IPS-18a (cell line): ENCODE data around the gene LRP1B.

Source experiments
- H3K27ac ChIP-seq: one replicate; pipeline ENCODE4 v1.5.1; 2013; ENCODE audit warnings: low read length
- H3K27me3 ChIP-seq: one replicate; pipeline ENCODE4 v1.6.1; 2013; ENCODE audit warnings: mild to moderate bottlenecking, low read length; ENCODE audit not compliant: control insufficient read depth, insufficient read depth
- H3K36me3 ChIP-seq: one replicate; pipeline ENCODE4 v1.6.1; 2013; ENCODE audit warnings: low read depth, low read length; ENCODE audit not compliant: control insufficient read depth
- H3K4me1 ChIP-seq: one replicate; pipeline ENCODE4 v1.6.1; 2013; ENCODE audit warnings: low read depth, low read length; ENCODE audit not compliant: control insufficient read depth
- H3K4me3 ChIP-seq: one replicate; pipeline ENCODE4 v1.5.1; 2013; ENCODE audit warnings: low read length
- H3K9ac ChIP-seq: one replicate; pipeline ENCODE4 v1.6.1; 2013; ENCODE audit warnings: mild to moderate bottlenecking, low read length, moderate library complexity
- H3K9me3 ChIP-seq: one replicate; pipeline ENCODE4 v1.6.1; 2013; ENCODE audit warnings: low read depth, low read length; ENCODE audit not compliant: control insufficient read depth

The LRP1B gene

DNA sequence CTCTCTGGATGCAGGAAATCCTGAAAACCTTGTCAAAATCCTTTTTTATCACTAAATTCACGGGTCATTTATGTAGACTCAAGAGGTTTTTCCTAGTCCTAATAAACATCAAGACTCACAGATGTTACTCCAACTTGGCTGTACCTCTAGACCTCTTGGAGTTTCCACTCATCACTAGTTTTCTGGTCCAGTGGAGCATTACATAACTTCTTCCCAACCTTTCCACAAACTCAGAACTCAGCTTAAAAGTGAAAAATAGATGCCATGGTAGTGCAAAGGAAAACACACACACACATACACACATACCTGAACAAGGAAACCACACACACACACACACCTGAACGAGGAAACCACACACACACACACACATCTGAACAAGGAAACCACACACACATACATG is 807.2 kb downstream of the LRP1B start:
- Histone ChIP-seq H3K4me1 (no peaks in the 10 kb centered on the region), H3K27me3 (no peaks in the 10 kb centered on the region), H3K4me3 (no peak overlapping the region), H3K9ac (no peak overlapping the region), H3K36me3 (no peaks in the 10 kb centered on the region), H3K9me3 (no peaks in the 10 kb centered on the region), H3K27ac (no peak overlapping the region)

DNA sequence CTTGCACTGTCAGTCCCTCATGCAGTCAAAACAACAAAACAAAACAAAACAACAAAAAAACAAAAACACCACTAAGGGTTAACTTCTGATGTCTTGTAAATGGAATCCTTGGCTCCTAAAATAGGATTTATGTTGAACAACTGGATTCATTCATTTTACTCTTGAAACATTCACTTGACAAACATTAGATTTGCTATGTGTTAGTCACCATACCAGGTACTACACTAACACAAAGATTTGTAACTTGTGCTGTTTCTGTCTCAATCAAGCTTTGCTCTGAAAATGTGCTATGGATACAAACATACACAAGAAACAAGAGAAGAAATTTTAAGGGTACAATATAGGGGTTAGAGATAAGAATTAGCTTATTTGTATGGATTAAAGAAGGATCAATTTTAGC is 812.8 kb downstream of the LRP1B start:
- no peak overlapping the region for H3K27ac ChIP-seq
- H3K9me3 ChIP-seq, result no peaks in the 10 kb centered on the region
- no peak overlapping the region for H3K4me3 ChIP-seq
- H3K36me3 ChIP-seq, result no peaks in the 10 kb centered on the region
- no peaks in the 10 kb centered on the region for H3K27me3 ChIP-seq
- no peaks in the 10 kb centered on the region for H3K4me1 ChIP-seq
- H3K9ac ChIP-seq, result no peak overlapping the region

DNA sequence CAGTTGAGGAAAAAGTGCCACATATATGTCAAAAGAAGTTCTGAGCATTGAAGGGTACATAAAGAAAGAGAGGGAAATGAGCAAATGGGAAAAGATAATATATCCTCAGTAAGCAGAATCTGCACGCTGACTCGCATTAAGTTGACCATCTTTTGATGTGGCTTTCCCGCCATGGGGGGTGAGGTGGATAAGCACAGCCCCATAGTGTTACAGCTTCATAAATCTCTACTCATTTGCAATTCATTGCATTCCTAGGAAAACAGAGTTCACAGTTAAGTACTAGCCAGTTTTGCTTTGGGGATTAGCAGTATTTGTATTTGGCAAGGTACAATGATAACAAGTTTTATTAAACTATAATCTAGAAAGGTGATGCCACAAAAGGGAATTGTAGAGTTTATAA is 814.2 kb downstream of the LRP1B start:
- Histone ChIP-seq H3K4me3 (no peak overlapping the region), H3K27ac (no peak overlapping the region), H3K9me3 (no peaks in the 10 kb centered on the region), H3K9ac (no peak overlapping the region), H3K27me3 (no peaks in the 10 kb centered on the region), H3K4me1 (no peaks in the 10 kb centered on the region), H3K36me3 (no peaks in the 10 kb centered on the region)

DNA sequence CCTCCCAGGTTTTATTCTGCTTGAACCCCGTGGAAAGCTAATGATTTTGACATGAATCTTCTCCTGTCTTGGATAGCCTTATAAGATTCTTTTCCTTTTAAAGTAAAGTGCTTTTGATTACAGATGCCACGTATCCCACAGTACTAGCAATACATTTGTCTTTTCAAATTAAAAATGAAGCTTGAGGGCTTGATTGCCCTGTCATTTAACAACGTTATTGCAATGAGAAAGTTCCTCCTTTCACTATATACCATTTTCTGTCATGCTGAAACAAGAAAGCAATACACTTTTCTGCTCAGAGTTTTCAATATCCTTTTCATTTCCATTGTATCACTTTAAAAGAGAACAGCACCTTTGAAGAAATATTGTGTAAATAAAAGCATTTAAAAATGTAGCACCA is 814.7 kb downstream of the LRP1B start:
- no peaks in the 10 kb centered on the region for H3K27me3 ChIP-seq
- H3K9ac ChIP-seq, result no peak overlapping the region
- no peak overlapping the region for H3K4me3 ChIP-seq
- H3K27ac ChIP-seq, result no peak overlapping the region
- H3K4me1 ChIP-seq, result no peaks in the 10 kb centered on the region
- no peaks in the 10 kb centered on the region for H3K36me3 ChIP-seq
- no peaks in the 10 kb centered on the region for H3K9me3 ChIP-seq

DNA sequence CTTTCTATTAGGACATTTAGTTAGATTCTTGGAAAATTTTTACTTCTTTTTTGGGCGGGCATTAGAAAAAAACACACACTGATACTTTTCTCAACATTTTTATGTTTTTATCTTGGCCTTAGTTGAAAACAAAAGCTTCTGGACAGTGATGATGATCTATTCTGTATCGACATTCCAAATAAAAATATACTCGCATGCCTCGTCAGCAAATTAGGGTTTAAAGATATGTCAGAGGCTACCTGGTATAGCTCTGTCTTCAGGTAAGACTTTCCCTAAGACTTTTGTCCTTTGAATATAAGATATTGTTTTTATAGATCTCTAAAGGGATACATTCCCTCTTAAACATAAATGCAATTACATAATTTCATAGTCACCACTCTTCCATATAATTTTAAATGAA is 816.8 kb downstream of the LRP1B start:
- H3K9me3 ChIP-seq, result no peaks in the 10 kb centered on the region
- H3K4me1 ChIP-seq, result no peaks in the 10 kb centered on the region
- no peaks in the 10 kb centered on the region for H3K27me3 ChIP-seq
- H3K36me3 ChIP-seq, result no peaks in the 10 kb centered on the region
- H3K9ac ChIP-seq, result no peak overlapping the region
- no peak overlapping the region for H3K4me3 ChIP-seq
- no peak overlapping the region for H3K27ac ChIP-seq

DNA sequence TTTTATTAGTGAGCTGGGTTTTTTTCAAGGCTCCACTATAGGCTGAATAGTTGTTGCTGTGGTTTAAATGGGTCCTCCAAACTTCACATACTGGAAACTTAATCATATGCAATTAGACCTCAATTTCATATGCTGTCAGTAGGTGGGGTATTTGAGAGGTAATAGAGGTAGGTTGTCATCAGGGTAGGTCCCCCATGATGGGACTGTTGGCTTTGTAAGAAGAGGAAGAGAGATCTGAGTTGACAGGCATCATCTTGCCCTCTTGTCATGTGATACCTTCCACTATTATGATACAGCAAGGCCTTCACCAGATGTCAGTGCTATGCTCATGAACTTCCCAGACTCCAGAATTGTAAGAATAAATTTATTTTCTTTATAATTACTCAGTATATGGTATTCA is 819.4 kb downstream of the LRP1B start:
- no peak overlapping the region for H3K9ac ChIP-seq
- H3K36me3 ChIP-seq, result no peaks in the 10 kb centered on the region
- no peak overlapping the region for H3K4me3 ChIP-seq
- no peaks in the 10 kb centered on the region for H3K4me1 ChIP-seq
- H3K27ac ChIP-seq, result no peak overlapping the region
- no peaks in the 10 kb centered on the region for H3K27me3 ChIP-seq
- no peaks in the 10 kb centered on the region for H3K9me3 ChIP-seq

DNA sequence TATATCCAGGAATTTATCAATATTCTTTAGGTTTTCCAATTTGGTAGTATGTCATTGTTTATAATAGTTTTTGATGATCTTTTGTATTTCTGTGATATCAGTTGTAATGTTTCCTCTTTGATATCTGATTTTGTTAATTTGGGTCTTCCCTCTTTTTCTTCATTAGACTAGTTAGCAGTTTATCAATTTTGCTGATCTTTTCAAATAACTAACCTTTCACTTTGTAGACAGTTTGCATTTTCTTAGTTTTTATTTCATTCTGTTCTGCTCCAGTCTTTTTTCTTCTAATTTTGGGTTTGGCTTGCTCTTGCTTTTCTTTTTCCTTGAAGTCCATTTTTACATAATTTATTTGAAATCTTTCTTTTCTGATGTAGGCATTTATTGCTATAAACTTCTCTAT is 824.4 kb downstream of the LRP1B start:
- H3K9ac ChIP-seq, result no peak overlapping the region
- no peaks in the 10 kb centered on the region for H3K36me3 ChIP-seq
- no peak overlapping the region for H3K4me3 ChIP-seq
- H3K27ac ChIP-seq, result no peak overlapping the region
- no peaks in the 10 kb centered on the region for H3K4me1 ChIP-seq
- no peaks in the 10 kb centered on the region for H3K9me3 ChIP-seq
- no peaks in the 10 kb centered on the region for H3K27me3 ChIP-seq

DNA sequence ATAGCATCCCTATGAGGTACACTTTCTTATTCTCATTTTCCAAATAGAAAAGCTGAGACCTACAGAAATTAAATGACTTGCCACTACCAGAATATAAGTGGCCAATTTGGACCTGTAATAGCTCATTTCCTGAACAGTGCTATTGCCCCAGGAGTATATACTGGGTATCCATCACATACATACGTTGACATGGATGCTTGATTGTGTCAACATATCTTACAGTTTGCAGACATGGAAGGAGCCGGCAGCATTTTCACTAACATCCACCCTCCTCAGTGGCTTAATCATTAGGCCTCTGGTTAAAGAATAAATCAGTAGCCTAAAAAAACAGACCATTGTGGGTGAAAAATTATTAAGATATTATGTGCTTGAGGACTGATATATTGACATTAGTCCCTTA is 829.3 kb downstream of the LRP1B start:
- H3K9ac ChIP-seq, result no peak overlapping the region
- no peaks in the 10 kb centered on the region for H3K4me1 ChIP-seq

DNA sequence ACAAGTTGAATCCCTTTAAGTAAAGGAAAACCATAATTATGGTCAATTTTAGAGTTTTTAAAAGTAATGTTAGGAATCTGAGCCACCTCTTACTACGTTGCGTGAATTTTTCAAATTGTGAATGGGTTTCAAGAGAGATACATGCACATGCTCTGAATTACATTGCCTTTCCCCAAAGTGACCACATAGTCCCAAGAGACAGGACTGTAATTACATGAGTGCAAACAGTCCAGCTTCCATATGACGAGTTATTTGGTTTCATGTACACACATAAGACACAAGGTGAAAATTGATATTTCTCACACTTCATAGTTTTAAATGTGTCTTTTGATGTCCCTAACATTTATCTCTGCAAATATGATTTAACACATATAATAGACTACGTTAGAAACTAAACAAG is 850.8 kb downstream of the LRP1B start:
- Histone ChIP-seq H3K9ac (no peak overlapping the region), H3K36me3 (no peaks in the 10 kb centered on the region), H3K4me1 (no peaks in the 10 kb centered on the region), H3K27ac (no peak overlapping the region), H3K27me3 (no peaks in the 10 kb centered on the region), H3K4me3 (no peak overlapping the region), H3K9me3 (no peaks in the 10 kb centered on the region)

More for the DNA sequence above, 829.3 kb downstream of the LRP1B start:
- Histone ChIP-seq H3K27me3 (no peaks in the 10 kb centered on the region), H3K36me3 (no peaks in the 10 kb centered on the region), H3K27ac (no peak overlapping the region), H3K4me3 (no peak overlapping the region), H3K9me3 (no peaks in the 10 kb centered on the region)

DNA sequence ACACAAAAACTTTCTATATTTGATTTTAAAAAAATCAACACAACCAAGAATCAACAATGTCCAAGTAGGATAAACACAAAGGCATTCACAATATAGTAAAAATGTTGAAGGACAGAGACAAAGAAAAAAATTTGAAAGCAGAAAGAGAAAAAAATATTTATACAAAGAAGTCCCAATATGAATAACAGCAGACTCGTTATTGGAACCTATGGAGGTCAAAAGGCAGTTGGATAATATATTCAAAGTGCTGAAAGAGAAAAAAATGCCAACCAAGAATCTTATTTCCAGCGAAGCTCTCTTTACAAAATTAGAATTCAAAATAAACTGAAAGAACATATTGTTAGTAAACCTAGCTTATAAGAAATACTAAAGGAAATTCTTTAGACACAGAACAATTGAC is 859.5 kb downstream of the LRP1B start:
- Histone ChIP-seq H3K4me1 (no peaks in the 10 kb centered on the region), H3K27ac (no peak overlapping the region), H3K27me3 (no peaks in the 10 kb centered on the region), H3K9ac (no peak overlapping the region), H3K36me3 (no peaks in the 10 kb centered on the region), H3K9me3 (peaks cover 9% of the 10 kb centered on the region), H3K4me3 (no peak overlapping the region)

DNA sequence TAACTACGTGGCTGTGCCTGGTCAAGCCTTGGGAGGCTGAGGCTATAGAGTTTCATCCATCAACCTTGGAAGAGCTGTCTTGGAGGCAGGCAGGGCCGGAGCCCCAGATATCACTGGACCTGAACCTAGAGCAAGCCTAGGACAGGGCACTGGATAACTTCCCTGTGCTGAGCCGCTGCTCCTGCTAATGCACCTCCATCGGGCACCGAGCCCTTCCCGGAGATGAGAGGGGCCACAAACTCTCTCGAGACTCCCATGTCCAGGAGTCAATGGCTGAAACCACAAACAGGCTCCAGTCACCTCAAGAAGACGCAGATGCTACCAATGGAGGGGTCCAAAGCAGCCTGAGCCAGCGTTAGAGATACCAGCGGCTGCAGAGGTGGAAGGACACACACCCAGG is 866.0 kb downstream of the LRP1B start:
- Histone ChIP-seq H3K27ac (no peak overlapping the region), H3K9me3 (no peaks in the 10 kb centered on the region), H3K4me1 (no peaks in the 10 kb centered on the region), H3K36me3 (no peaks in the 10 kb centered on the region), H3K9ac (no peak overlapping the region), H3K27me3 (no peaks in the 10 kb centered on the region), H3K4me3 (no peak overlapping the region)

DNA sequence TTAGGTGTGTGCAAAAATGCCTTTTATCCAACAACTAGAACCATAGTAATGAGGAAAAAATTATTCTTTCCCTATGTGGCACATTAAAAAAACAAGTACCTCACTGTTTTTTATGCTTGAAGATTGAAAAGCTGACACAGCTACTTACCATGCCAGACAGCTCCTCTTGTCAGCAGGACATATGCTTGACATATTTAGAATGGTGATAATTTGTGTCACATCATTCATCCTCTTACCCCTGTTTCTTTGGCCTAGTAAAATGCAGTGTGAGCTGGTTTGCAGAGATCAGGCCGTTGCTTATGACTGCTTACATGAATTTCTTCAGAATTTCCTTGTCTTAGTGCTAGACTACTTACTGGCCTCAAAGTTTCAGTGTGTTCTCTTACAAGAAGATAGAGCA is 869.9 kb downstream of the LRP1B start:
- Histone ChIP-seq H3K27ac (no peak overlapping the region), H3K9me3 (no peaks in the 10 kb centered on the region), H3K4me1 (no peaks in the 10 kb centered on the region), H3K9ac (no peak overlapping the region), H3K36me3 (no peaks in the 10 kb centered on the region), H3K4me3 (no peak overlapping the region), H3K27me3 (no peaks in the 10 kb centered on the region)

DNA sequence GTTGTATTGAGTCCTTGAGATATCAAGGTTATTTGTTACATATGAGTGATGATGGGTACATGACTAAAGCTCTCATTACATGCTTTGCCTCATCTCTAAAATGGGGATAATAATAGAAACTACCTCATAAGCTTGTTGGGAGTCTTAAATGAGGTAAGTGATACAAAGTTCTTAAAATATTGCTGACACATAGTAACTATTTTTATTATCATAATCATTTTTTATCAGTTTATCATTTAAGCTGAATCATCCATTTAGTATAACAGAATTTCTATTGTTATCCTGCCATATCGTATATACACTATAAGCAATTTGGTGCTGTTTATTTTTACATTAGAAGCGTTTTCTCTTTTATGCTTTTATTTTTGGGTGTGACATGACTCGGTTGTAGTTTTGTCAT is 871.1 kb downstream of the LRP1B start:
- Histone ChIP-seq H3K27ac (no peak overlapping the region), H3K9ac (no peak overlapping the region), H3K27me3 (no peaks in the 10 kb centered on the region), H3K4me1 (no peaks in the 10 kb centered on the region), H3K4me3 (no peak overlapping the region), H3K36me3 (no peaks in the 10 kb centered on the region), H3K9me3 (no peaks in the 10 kb centered on the region)
